Endothelial cell of umbilical vein (primary cell): ENCODE measurements around the gene LRIF1. TPM values are rescaled to one million over a fixed set of nuclear protein-coding genes. Genes with fewer than 3 reads are reported as not detected.

Experiments used
- BruUV-seq: library from RNA; stranded (reverse); fragments of 400-500 nt; replicated peaks from 2 replicates; lab custom pipeline; 2021; lab: Mats Ljungman, UMichigan
- CTCF ChIA-PET: fragments of 300-600, 350-600 bp; sonication (Branson Sonifier 250); formaldehyde crosslinking; loops from one replicate; lab custom pipeline; 2021; ENCODE audit warnings: antibody characterized with exemption, inconsistent platforms; lab: Charles Lee
- POLR2A ChIA-PET: fragments of 300-600, 350-600 bp; sonication (Branson Sonifier 250); formaldehyde crosslinking; loops from one replicate; lab custom pipeline; 2021; ENCODE audit warnings: antibody characterized with exemption, inconsistent platforms; lab: Charles Lee
- DNase-seq: peaks from one replicate; pipeline ENCODE4 v3.0.0-alpha.2; 2011; ENCODE audit warnings: low read depth, low spot score
- FAIRE-seq: peaks from 2 replicates; lab custom pipeline; 2011; peaks lifted over from hg19 to GRCh38; lab: Jason Lieb, UNC
- H2AFZ ChIP-seq: 2 replicates; pipeline ENCODE4 v1.6.0; 2012; ENCODE audit warnings: low read depth, low read length, control low read depth, inconsistent platforms
- H3K27ac ChIP-seq: 2 replicates; pipeline ENCODE4 v1.5.1; 2011; ENCODE audit warnings: low read depth, mild to moderate bottlenecking, control low read depth, low read length, moderate library complexity; ENCODE audit not compliant: insufficient read depth
- H3K27me3 ChIP-seq, 2 experiments: 2 replicates each; pipeline versions ENCODE4 v1.6.0 to v1.6.1; 2011; ENCODE audit warnings: low read length in 2 of 2, mixed read lengths in 1 of 2; ENCODE audit not compliant: control insufficient read depth in 2 of 2, insufficient read depth in 2 of 2
- H3K36me3 ChIP-seq, 2 experiments: 2 replicates in 1 of 2; 3 replicates in 1 of 2; pipeline ENCODE4 v1.5.1; 2011; ENCODE audit warnings: low read length in 2 of 2, mild to moderate bottlenecking in 1 of 2, moderate library complexity in 1 of 2; ENCODE audit not compliant: control insufficient read depth in 2 of 2, insufficient read depth in 2 of 2; ENCODE audit errors: extremely low read depth in 1 of 2
- H3K4me1 ChIP-seq: 3 replicates; pipeline ENCODE4 v1.5.1; 2011; ENCODE audit warnings: mild to moderate bottlenecking, low read length; ENCODE audit not compliant: control insufficient read depth, insufficient read depth; ENCODE audit errors: extremely low read depth
- H3K4me2 ChIP-seq: 2 replicates; pipeline ENCODE4 v1.6.1; 2011; ENCODE audit warnings: low read length, control low read depth, mixed read lengths; ENCODE audit not compliant: insufficient read depth
- H3K4me3 ChIP-seq, 3 experiments: fragments of 200-600 bp in 1 of 3; sonication (generic), shearing (Covaris generic) in 1 of 3; replicated peaks in 1 of 3; 2 replicates each; pipeline ENCODE4 v1.5.1; 2011 to 2016; ENCODE audit warnings: control low read depth in 3 of 3, low read length in 3 of 3, mild to moderate bottlenecking in 2 of 3, inconsistent platforms in 1 of 3, low read depth in 1 of 3, moderate library complexity in 1 of 3; ENCODE audit not compliant: insufficient read depth in 1 of 3
- H3K79me2 ChIP-seq: 2 replicates; pipeline ENCODE4 v1.6.0; 2012; ENCODE audit warnings: low read length, inconsistent platforms; ENCODE audit not compliant: control insufficient read depth, insufficient read depth
- H3K9ac ChIP-seq: replicated peaks from 2 replicates; pipeline ENCODE3; 2011; ENCODE audit warnings: low read length, control low read depth; ENCODE audit not compliant: insufficient read depth; ENCODE audit errors: extremely low read depth
- H3K9me1 ChIP-seq: replicated peaks from 3 replicates; pipeline ENCODE4 v1.6.0; 2011; ENCODE audit warnings: mild to moderate bottlenecking, low read length; ENCODE audit not compliant: control insufficient read depth, insufficient read depth; ENCODE audit errors: extremely low read depth
- H3K9me3 ChIP-seq: replicated peaks from 2 replicates; pipeline ENCODE4 v1.5.1; 2012; ENCODE audit warnings: low read length, inconsistent platforms; ENCODE audit not compliant: control insufficient read depth, insufficient read depth
- H4K20me1 ChIP-seq: replicated peaks from 2 replicates; pipeline ENCODE3; 2011; ENCODE audit warnings: mild to moderate bottlenecking, low read length; ENCODE audit not compliant: control insufficient read depth, insufficient read depth; ENCODE audit errors: extremely low read depth
- CTCF ChIP-seq, 2 donors: IDR thresholded peaks; 1 replicate in 1 of 2; 2 replicates in 1 of 2; pipeline ENCODE4 v1.5.1; 2011; ENCODE audit warnings: low read length in 2 of 2, mild to moderate bottlenecking in 2 of 2, moderate library complexity in 2 of 2, control low read depth in 1 of 2, inconsistent platforms in 1 of 2, low read depth in 1 of 2; ENCODE audit not compliant: insufficient read depth in 1 of 2; ENCODE audit errors: extremely low read depth in 1 of 2
- EZH2 ChIP-seq: IDR thresholded peaks from 2 replicates; pipeline ENCODE4 v1.6.1; 2012; ENCODE audit warnings: borderline replicate concordance, low read depth, mild to moderate bottlenecking, moderate library complexity, low read length, inconsistent platforms; ENCODE audit not compliant: severe bottlenecking
- FOS ChIP-seq: IDR thresholded peaks from 2 replicates; pipeline ENCODE4 v1.6.1; 2011; ENCODE audit warnings: mild to moderate bottlenecking, low read length, moderate library complexity, borderline replicate concordance; ENCODE audit not compliant: insufficient read depth
- GATA2 ChIP-seq: IDR thresholded peaks from 2 replicates; pipeline ENCODE4 v1.7.0; 2011; ENCODE audit warnings: low read depth, mild to moderate bottlenecking, moderate library complexity, mixed read lengths, low read length; ENCODE audit not compliant: insufficient read length, insufficient read depth
- JUN ChIP-seq: IDR thresholded peaks from 2 replicates; pipeline ENCODE4 v1.6.1; 2011; ENCODE audit warnings: borderline replicate concordance, low read depth; ENCODE audit not compliant: insufficient read length, insufficient read depth
- MAX ChIP-seq: IDR thresholded peaks from 2 replicates; pipeline ENCODE4 v1.6.1; 2011; ENCODE audit not compliant: insufficient read depth, insufficient read length
- MYC ChIP-seq: IDR thresholded peaks from one replicate; pipeline ENCODE4 v1.6.1; 2011; ENCODE audit warnings: mild to moderate bottlenecking, low read depth, low read length
- POLR2A ChIP-seq: IDR thresholded peaks from 2 replicates; pipeline ENCODE4 v1.6.1; 2012; ENCODE audit warnings: low read depth, mild to moderate bottlenecking, control low read depth, low read length
- POLR2AphosphoS5 ChIP-seq: IDR thresholded peaks from 2 replicates; pipeline ENCODE4 v1.6.1; 2012; ENCODE audit warnings: low read depth, mild to moderate bottlenecking, control low read depth, low read length, moderate library complexity; ENCODE audit not compliant: insufficient read depth
- dilution Hi-C: fragments of 300-500 bp; cut with MboI; formaldehyde crosslinking; loops from one replicate; pipeline ENCODE4 v1.15.0; 2019; ENCODE audit warnings: low sequenced_read_pairs; ENCODE audit not compliant: extremely low pct_ligation_motif_present
- intact Hi-C: fragments of 100-400 bp; cut with micrococcal nuclease; formaldehyde crosslinking; loops from one replicate; pipeline ENCODE4 v1.10.0; 2022
- polyA plus RNA-seq, 4 experiments: library from polyadenylated mRNA; depleted of rRNA in 3 of 4; stranded (reverse) in 3 of 4; unstranded in 1 of 4; fragments of >200 nt; gene quantifications; 2 replicates each; pipeline versions ENCODE4 v1.2.1 to v1.2.3, GENCODE V29; 2011 to 2012; ENCODE audit warnings: missing spikeins in 1 of 4
- total RNA-seq: library from RNA; stranded (reverse); gene quantifications from 2 replicates; pipeline ENCODE4 v1.2.3, GENCODE V29; 2021

The LRIF1 gene
- total and polyA plus RNA-seq, 2 donors (not counting 3 experiments of a cell fraction or from before 2014, with no cell fraction given) = 3.5 to 13.0 TPM

- dilution Hi-C loops = no loop called here
- CTCF ChIA-PET = no interaction called here
These were observed 34.8 kb downstream of the LRIF1 start for GRCh38 chr1:110928904-110929303.

More at GRCh38 chr1:110928904-110929303, 34.8 kb downstream of the LRIF1 start:
- no peak overlapping the region for H3K9ac ChIP-seq
- no peak overlapping the region for H3K4me3 ChIP-seq
- no peaks in the 10 kb centered on the region for H3K9me3 ChIP-seq
- DNase-seq = no peak
- no TSS peak for BruUV-seq
- H3K27ac ChIP-seq = no peak overlapping the region
- no peaks in the 10 kb centered on the region for H3K4me1 ChIP-seq
- no peaks in the 10 kb centered on the region for H4K20me1 ChIP-seq
- no peaks in the 10 kb centered on the region for H3K36me3 ChIP-seq
- H2AFZ ChIP-seq = no peak overlapping the region
- POLR2A ChIA-PET = no interaction called here
- H3K27me3 ChIP-seq = no peaks in the 10 kb centered on the region
- TF ChIP-seq MAX (no peak), POLR2AphosphoS5 (no peak), JUN (no peak), MYC (no peak), CTCF (IDR thresholded peaks at IDR 0.05; ENCODE audit: extremely low read depth in 1 of 2, insufficient read depth in 1 of 2, low read depth in 1 of 2, low read length in 2 of 2) (no peak), GATA2 (no peak), POLR2A (no peak), EZH2 (no peak), FOS (no peak)
- H3K9me1 ChIP-seq = no peaks in the 10 kb centered on the region
- no peaks in the 10 kb centered on the region for H3K79me2 ChIP-seq
- no peak overlapping the region for H3K4me2 ChIP-seq
- no peak for FAIRE-seq
- intact Hi-C loops = no loop called here
